Lung (tissue), 12 donors: Measurements from ENCODE around the gene CDC42BPA. TPM values are rescaled to one million over a fixed set of nuclear protein-coding genes. Genes with fewer than 3 reads are reported as not detected.
A peak's percentile ranks its signal among the peaks of the same experiment; 100 is the strongest.

Experiments used
- ATAC-seq: fragments of 200-7000 bp; cut with Tn5 transposase; one replicate; pipeline ENCODE4 v1.9.1; 2020; ENCODE audit warnings: moderate number of reproducible peaks; ENCODE audit not compliant: insufficient read depth, low FRiP score
- DNase-seq, 3 donors: peaks; one replicate each; pipeline ENCODE4 v3.0.0-alpha.2; 2013 to 2017
- H3K27ac ChIP-seq, 2 donors: one replicate each; pipeline ENCODE4 v1.5.1; 2013; ENCODE audit warnings: mild to moderate bottlenecking in 2 of 2, moderate library complexity in 2 of 2, control low read depth in 1 of 2, inconsistent platforms in 1 of 2, low read depth in 1 of 2, low read length in 1 of 2
- H3K27me3 ChIP-seq, 3 donors: one replicate each; pipeline ENCODE4 v1.5.1; 2013; ENCODE audit warnings: low read length in 2 of 3; ENCODE audit not compliant: control insufficient read depth in 3 of 3, insufficient read depth in 3 of 3
- H3K36me3 ChIP-seq, 4 donors: one replicate each; pipeline ENCODE4 v1.5.1; 2013; ENCODE audit warnings: low read length in 4 of 4, mild to moderate bottlenecking in 1 of 4, moderate library complexity in 1 of 4; ENCODE audit not compliant: control insufficient read depth in 4 of 4, insufficient read depth in 4 of 4
- H3K4me1 ChIP-seq, 5 donors: one replicate each; pipeline ENCODE4 v1.5.1; 2013; ENCODE audit warnings: low read length in 5 of 5, mild to moderate bottlenecking in 2 of 5, moderate library complexity in 1 of 5; ENCODE audit not compliant: control insufficient read depth in 5 of 5, insufficient read depth in 5 of 5
- H3K4me3 ChIP-seq: one replicate; pipeline ENCODE4 v1.5.1; 2013; ENCODE audit warnings: mild to moderate bottlenecking, control low read depth, moderate library complexity
- H3K9ac ChIP-seq, 2 donors: one replicate each; pipeline ENCODE4 v1.5.1; 2013; ENCODE audit warnings: low read length in 2 of 2, control low read depth in 1 of 2; ENCODE audit not compliant: insufficient read depth in 1 of 2
- H3K9me3 ChIP-seq, 4 donors: one replicate each; pipeline ENCODE4 v1.5.1; 2013; ENCODE audit warnings: low read length in 3 of 4, mild to moderate bottlenecking in 1 of 4, moderate library complexity in 1 of 4; ENCODE audit not compliant: control insufficient read depth in 4 of 4, insufficient read depth in 3 of 4
- WGBS, 2 donors: extraction: QIAGEN DNeasy Blood & Tissue Kit; methylation state at CpG; one replicate each; pipeline ENCODE4 v1.1.7; 2013; 5-methylcytosine and 5-hydroxymethylcytosine counted together
- polyA plus RNA-seq, 2 donors: library from polyadenylated mRNA; stranded (reverse); fragments of 200-250 nt; gene quantifications; one replicate each; pipeline ENCODE4 v1.2.1, GENCODE V29; 2013
- total RNA-seq, 2 donors: library from RNA; depleted of rRNA in 1 of 2; stranded (reverse); fragments of >200 nt in 1 of 2; gene quantifications; one replicate each; pipeline ENCODE4 v1.2.1, GENCODE V29; 2014 to 2021
- TF ChIP-seq, protein P1 (sequence below): IDR thresholded peaks from 2 replicates; pipeline ENCODE4 v1.5.1; 2012; ENCODE audit warnings: mild to moderate bottlenecking; ENCODE audit errors: control extremely low read depth, extremely low read depth
- donor health status: control.
- donor health status: control.
- donor health status: Bipolar disorder and iron deficiency.
- donor health status: healthy.
- donor health status: DM: yes; HTN: yes; CAD: no.

The CDC42BPA gene
- total and polyA plus RNA-seq, 4 donors = 6.4 to 97.4 (median 20.2) TPM

- Histone ChIP-seq H3K27me3 (no peaks in the 10 kb centered on the region), H3K9ac (no peak overlapping the region), H3K4me1 (peaks cover 6 to 26% (median 11%) of the 10 kb centered on the region in 5 donors), H3K4me3 (no peak overlapping the region), H3K27ac (peak overlapping the region; percentile 88 to 92), H3K9me3 (peaks cover 0 to 5% (median 0%) of the 10 kb centered on the region in 4 donors), H3K36me3 (peaks cover 0 to 9% (median 7%) of the 10 kb centered on the region in 4 donors)
- TF ChIP-seq, protein P1, sequence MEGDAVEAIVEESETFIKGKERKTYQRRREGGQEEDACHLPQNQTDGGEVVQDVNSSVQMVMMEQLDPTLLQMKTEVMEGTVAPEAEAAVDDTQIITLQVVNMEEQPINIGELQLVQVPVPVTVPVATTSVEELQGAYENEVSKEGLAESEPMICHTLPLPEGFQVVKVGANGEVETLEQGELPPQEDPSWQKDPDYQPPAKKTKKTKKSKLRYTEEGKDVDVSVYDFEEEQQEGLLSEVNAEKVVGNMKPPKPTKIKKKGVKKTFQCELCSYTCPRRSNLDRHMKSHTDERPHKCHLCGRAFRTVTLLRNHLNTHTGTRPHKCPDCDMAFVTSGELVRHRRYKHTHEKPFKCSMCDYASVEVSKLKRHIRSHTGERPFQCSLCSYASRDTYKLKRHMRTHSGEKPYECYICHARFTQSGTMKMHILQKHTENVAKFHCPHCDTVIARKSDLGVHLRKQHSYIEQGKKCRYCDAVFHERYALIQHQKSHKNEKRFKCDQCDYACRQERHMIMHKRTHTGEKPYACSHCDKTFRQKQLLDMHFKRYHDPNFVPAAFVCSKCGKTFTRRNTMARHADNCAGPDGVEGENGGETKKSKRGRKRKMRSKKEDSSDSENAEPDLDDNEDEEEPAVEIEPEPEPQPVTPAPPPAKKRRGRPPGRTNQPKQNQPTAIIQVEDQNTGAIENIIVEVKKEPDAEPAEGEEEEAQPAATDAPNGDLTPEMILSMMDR = no peak
- ATAC-seq (no peak), DNase-seq (no peak)
- 90% methylated on average over 6 of the region's 6 CpGs for WGBS, 2 donors
Measured at GRCh38 chr1:226972931-226973330, 345.4 kb downstream of the CDC42BPA start.

GRCh38 chr1:226971765-226972164 lies 346.5 kb downstream of the CDC42BPA start:
- DNase-seq (no peak), ATAC-seq (no peak)
- Histone ChIP-seq H3K9me3 (peaks cover 0 to 5% (median 0%) of the 10 kb centered on the region in 4 donors), H3K27ac (peak overlapping the region in 1 of 2 donors; percentile 63), H3K4me3 (no peak overlapping the region), H3K9ac (no peak overlapping the region), H3K27me3 (no peaks in the 10 kb centered on the region), H3K4me1 (peaks cover 6 to 26% (median 11%) of the 10 kb centered on the region in 5 donors), H3K36me3 (peaks cover 0 to 9% (median 6%) of the 10 kb centered on the region in 4 donors)
- TF ChIP-seq, protein P1 = no peak
- WGBS, 2 donors = 95 to 100% methylated on average over 1 of the region's 1 CpG

DNA sequence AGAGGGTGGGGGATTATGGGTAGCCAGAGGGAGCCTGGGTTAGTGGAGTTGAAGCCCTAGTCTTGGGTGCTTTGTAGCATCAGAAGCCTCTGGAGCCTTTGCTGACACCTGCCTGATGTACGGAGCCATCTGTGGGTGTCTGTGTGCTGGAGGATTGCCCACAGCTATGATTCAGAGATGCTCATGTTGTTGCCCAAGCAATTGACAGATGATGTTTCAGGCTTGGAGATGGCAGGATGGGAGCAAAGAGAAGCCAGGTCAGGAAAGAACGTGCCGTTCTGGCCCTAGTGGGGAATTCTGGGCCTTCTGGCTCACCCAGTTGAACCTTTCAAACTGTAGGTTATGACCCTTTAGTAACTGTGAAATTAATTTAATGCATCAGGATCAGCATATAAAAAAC lies 350.6 kb downstream of the CDC42BPA start:
- WGBS, 2 donors = 91% methylated on average over 3 of the region's 3 CpGs
- ATAC-seq (no peak), DNase-seq (no peak)

More for the DNA sequence above, 350.6 kb downstream of the CDC42BPA start:
- Histone ChIP-seq H3K9ac (no peak overlapping the region), H3K27me3 (no peaks in the 10 kb centered on the region), H3K4me3 (no peak overlapping the region), H3K36me3 (peaks cover 3 to 20% (median 10%) of the 10 kb centered on the region in 4 donors), H3K4me1 (no peaks in the 10 kb centered on the region), H3K27ac (peak overlapping the region in 1 of 2 donors; percentile 89), H3K9me3 (peaks cover 0 to 5% (median 0%) of the 10 kb centered on the region in 4 donors)
- TF ChIP-seq, protein P1 = no peak
